Gastroesophageal sphincter (tissue), 4 donors: ENCODE measurements around the gene PDZRN4. TPM values are rescaled to one million over a fixed set of nuclear protein-coding genes. Genes with fewer than 3 reads are reported as not detected.
"Not testable (repeated sequence)": the region's sequence is repeated elsewhere in the genome, so short reads cannot be mapped to it uniquely, and the experiment has no call there.

ENCODE experiments used
- ATAC-seq: fragments of 150-250 bp; one replicate; pipeline ENCODE4 v1.9.1; 2016; ENCODE audit warnings: mild to moderate bottlenecking, moderate library complexity
- H3K27ac ChIP-seq, 4 donors: fragments of 200-600 bp; sonication (generic) in 3 of 4; 1 replicate in 3 of 4; 2 replicates in 1 of 4; pipeline ENCODE4 v1.5.1; 2016 to 2019
- H3K27me3 ChIP-seq: fragments of 200-600 bp; sonication (generic); one replicate; pipeline ENCODE4 v1.5.1; 2019
- H3K36me3 ChIP-seq, 2 donors: fragments of 200-600 bp; sonication (generic); one replicate each; pipeline ENCODE4 v1.5.1; 2019; ENCODE audit warnings: control low read depth in 1 of 2
- H3K4me1 ChIP-seq, 3 donors: fragments of 200-600 bp; sonication (generic); 1 replicate in 2 of 3; 2 replicates in 1 of 3; pipeline ENCODE4 v1.5.1; 2016 to 2019; ENCODE audit warnings: control low read depth in 2 of 3
- H3K4me3 ChIP-seq, 2 donors: fragments of 200-600 bp; sonication (generic); one replicate each; pipeline ENCODE4 v1.5.1; 2019; ENCODE audit warnings: mild to moderate bottlenecking in 1 of 2, moderate library complexity in 1 of 2
- H3K9me3 ChIP-seq, 3 donors: fragments of 200-600 bp; sonication (generic); one replicate each; pipeline ENCODE4 v1.5.1; 2017 to 2019; ENCODE audit warnings: control low read depth in 2 of 3
- CTCF ChIP-seq, 4 experiments: fragments of 200-600 bp in 2 of 4; fragments of 450-650 bp in 2 of 4; sonication (generic) in 1 of 4; IDR thresholded peaks; one replicate each; pipeline ENCODE4 v1.5.1; 2017 to 2019; ENCODE audit warnings: antibody characterized with exemption in 4 of 4, mild to moderate bottlenecking in 2 of 4, moderate library complexity in 2 of 4
- EP300 ChIP-seq: sonication (generic); formaldehyde crosslinking; IDR thresholded peaks from one replicate; pipeline ENCODE4 v1.6.1; 2017; ENCODE audit warnings: antibody characterized with exemption, mild to moderate bottlenecking
- POLR2A ChIP-seq, 2 donors: fragments of 450-650 bp; IDR thresholded peaks; one replicate each; pipeline ENCODE4 v1.6.1; 2017; ENCODE audit warnings: antibody characterized with exemption in 2 of 2, mild to moderate bottlenecking in 2 of 2, moderate library complexity in 1 of 2
- POLR2AphosphoS5 ChIP-seq: sonication (generic); formaldehyde crosslinking; IDR thresholded peaks from one replicate; pipeline ENCODE4 v1.6.1; 2017; ENCODE audit warnings: antibody characterized with exemption
- WGBS, 2 donors: methylation state at CpG; one replicate each; pipeline ENCODE4 v1.1.5; 2018; ENCODE audit warnings: low coverage in 1 of 2; 5-methylcytosine and 5-hydroxymethylcytosine counted together
- total RNA-seq, 4 donors: library from RNA; depleted of rRNA; stranded (reverse); fragments of >200 nt; gene quantifications; one replicate each; pipeline ENCODE4 v1.1.0, GENCODE V29; 2016

The PDZRN4 gene
- total RNA-seq, 4 donors from 2014 or later: 32.0 to 87.8 (median 50.8) TPM

- ATAC-seq: no peak
- H3K4me1 ChIP-seq: peaks cover 0 to 5% (median 0%) of the 10 kb centered on the region in 3 donors
- WGBS, 2 donors: 76 to 80% methylated on average over 4 of the region's 5 CpGs
- no peaks in the 10 kb centered on the region for H3K9me3 ChIP-seq
- no peaks in the 10 kb centered on the region for H3K27me3 ChIP-seq
- no peaks in the 10 kb centered on the region for H3K36me3 ChIP-seq
- H3K4me3 ChIP-seq: no peak overlapping the region
- no peak overlapping the region for H3K27ac ChIP-seq
- TF ChIP-seq POLR2AphosphoS5 (no peak), POLR2A (IDR thresholded peaks at IDR 0.05) (no peak), EP300 (no peak), CTCF (IDR thresholded peaks at IDR 0.05) (no peak)
Measured at GRCh38 chr12:41302979-41303403, 114.9 kb downstream of the PDZRN4 start.

- ATAC-seq: no peak
- Histone ChIP-seq H3K27me3 (no peaks in the 10 kb centered on the region), H3K4me3 (no peak overlapping the region), H3K36me3 (no peaks in the 10 kb centered on the region), H3K27ac (no peak overlapping the region), H3K9me3 (no peaks in the 10 kb centered on the region), H3K4me1 (peaks cover 0 to 5% (median 0%) of the 10 kb centered on the region in 3 donors)
- TF ChIP-seq CTCF (IDR thresholded peaks at IDR 0.05) (no peak), POLR2AphosphoS5 (no peak), EP300 (no peak), POLR2A (IDR thresholded peaks at IDR 0.05) (no peak)
- WGBS, 2 donors: 78 to 100% methylated on average over 1 of the region's 1 CpG
Measured at GRCh38 chr12:41304526-41304925, 116.4 kb downstream of the PDZRN4 start.

- ATAC-seq: no peak
- Histone ChIP-seq H3K9me3 (no peaks in the 10 kb centered on the region), H3K27ac (no peak overlapping the region), H3K27me3 (no peaks in the 10 kb centered on the region), H3K4me1 (no peaks in the 10 kb centered on the region), H3K36me3 (no peaks in the 10 kb centered on the region), H3K4me3 (no peak overlapping the region)
- 76 to 96% methylated on average over 2 of the region's 2 CpGs for WGBS, 2 donors
- TF ChIP-seq CTCF (IDR thresholded peaks at IDR 0.05) (no peak), POLR2A (IDR thresholded peaks at IDR 0.05) (no peak), EP300 (no peak), POLR2AphosphoS5 (no peak)
Measured at GRCh38 chr12:41310367-41310766, 122.2 kb downstream of the PDZRN4 start.

GRCh38 chr12:41311883-41312282, 123.8 kb downstream of the PDZRN4 start:
- no peak for TF ChIP-seq POLR2AphosphoS5
- no peak for TF ChIP-seq CTCF (IDR thresholded peaks at IDR 0.05)
- TF ChIP-seq POLR2A (IDR thresholded peaks at IDR 0.05): no peak
- TF ChIP-seq EP300: no peak
- Histone ChIP-seq H3K4me1 (no peaks in the 10 kb centered on the region), H3K27ac (no peak overlapping the region), H3K9me3 (no peaks in the 10 kb centered on the region), H3K36me3 (no peaks in the 10 kb centered on the region), H3K4me3 (no peak overlapping the region), H3K27me3 (no peaks in the 10 kb centered on the region)
- 78 to 81% methylated on average over 2 of the region's 2 CpGs for WGBS, 2 donors
- ATAC-seq: no peak

- not testable (repeated sequence) for H3K27me3 ChIP-seq, ATAC-seq, H3K27ac ChIP-seq, H3K36me3 ChIP-seq, H3K4me3 ChIP-seq, H3K9me3 ChIP-seq, H3K4me1 ChIP-seq
- WGBS, 2 donors: 65 to 77% methylated on average over 2 to 4 of the region's 4 CpGs
Measured at GRCh38 chr12:41312451-41312850, 124.3 kb downstream of the PDZRN4 start.
